OCI-LY7 (cell line): ENCODE data around the gene TSPAN1. TPM values are rescaled to one million over a fixed set of nuclear protein-coding genes. Genes with fewer than 3 reads are reported as not detected.
A peak's percentile ranks its signal among the peaks of the same experiment; 100 is the strongest.

Experiments used
- BruUV-seq: library from RNA; stranded (reverse); fragments of 400-500 nt; replicated peaks from 2 replicates; lab custom pipeline; 2021; lab: Mats Ljungman, UMichigan
- CTCF ChIA-PET: fragments of 300-600 bp; sonication (Branson Sonifier 250); formaldehyde crosslinking; loops from one replicate; lab custom pipeline; 2022; ENCODE audit warnings: antibody characterized with exemption; ENCODE audit not compliant: unreplicated experiment; lab: Charles Lee
- POLR2A ChIA-PET: fragments of 300-600 bp; sonication (Branson Sonifier 250); formaldehyde crosslinking; loops from one replicate; lab custom pipeline; 2022; ENCODE audit warnings: antibody characterized with exemption; lab: Charles Lee
- DNase-seq: peaks from one replicate; pipeline ENCODE4 v3.0.0-alpha.2; 2015; ENCODE audit warnings: low spot score
- H2AFZ ChIP-seq: fragments of 200-600 bp; sonication (generic), shearing (Covaris generic); 2 replicates; pipeline ENCODE4 v1.6.1; 2014; ENCODE audit warnings: mild to moderate bottlenecking, antibody characterized with exemption, low read length, moderate library complexity
- H3K27ac ChIP-seq: fragments of 200-600 bp; sonication (generic); 2 replicates; pipeline ENCODE4 v1.5.1; 2014; ENCODE audit warnings: mixed run types, low read depth, mild to moderate bottlenecking, moderate library complexity, low read length, inconsistent platforms; ENCODE audit not compliant: poor library complexity, severe bottlenecking
- H3K36me3 ChIP-seq: fragments of 200-600 bp; sonication (generic); 2 replicates; pipeline ENCODE4 v1.6.1; 2014; ENCODE audit warnings: mild to moderate bottlenecking, antibody characterized with exemption, low read length, moderate library complexity, mixed read lengths; ENCODE audit not compliant: insufficient read depth
- H3K4me1 ChIP-seq: fragments of 200-600 bp; sonication (generic); 2 replicates; pipeline ENCODE4 v1.5.1; 2014; ENCODE audit warnings: mild to moderate bottlenecking, low read length; ENCODE audit not compliant: insufficient read depth, poor library complexity, severe bottlenecking
- H3K4me2 ChIP-seq: fragments of 200-600 bp; sonication (generic); 2 replicates; pipeline ENCODE4 v1.6.1; 2014; ENCODE audit warnings: mild to moderate bottlenecking, low read length
- H3K4me3 ChIP-seq: fragments of 200-600 bp; sonication (generic); 2 replicates; pipeline ENCODE4 v1.5.1; 2014; ENCODE audit warnings: mild to moderate bottlenecking, low read depth, low read length; ENCODE audit not compliant: poor library complexity, severe bottlenecking
- H3K79me2 ChIP-seq: fragments of 200-600 bp; sonication (generic); 2 replicates; pipeline ENCODE4 v1.6.1; 2016; ENCODE audit warnings: low read depth, mild to moderate bottlenecking, low read length, moderate library complexity, mixed read lengths; ENCODE audit not compliant: insufficient read depth
- H3K9me2 ChIP-seq: fragments of 200-600 bp; sonication (generic); 2 replicates; pipeline ENCODE4 v1.6.1; 2016; ENCODE audit warnings: mild to moderate bottlenecking, low read length, mixed read lengths; ENCODE audit not compliant: insufficient read depth
- H3K9me3 ChIP-seq: fragments of 200-600 bp; sonication (generic); 2 replicates; pipeline ENCODE4 v1.6.1; 2014; ENCODE audit warnings: mild to moderate bottlenecking, mixed run types, low read length, mixed read lengths
- H4K20me1 ChIP-seq: fragments of 200-600 bp; sonication (generic); 2 replicates; pipeline ENCODE4 v1.6.1; 2014; ENCODE audit warnings: mild to moderate bottlenecking, antibody characterized with exemption, low read length, moderate library complexity, mixed read lengths; ENCODE audit not compliant: insufficient read depth
- CTCF ChIP-seq: fragments of 200-600 bp; sonication (generic); conservative IDR thresholded peaks from 2 replicates; pipeline ENCODE4 v1.5.1; 2014; ENCODE audit warnings: mild to moderate bottlenecking, antibody characterized with exemption, low read length, moderate library complexity, mixed read lengths
- EZH2phosphoT487 ChIP-seq: fragments of 200-600 bp; sonication (generic); IDR thresholded peaks from 2 replicates; pipeline ENCODE4 v1.6.1; 2018; ENCODE audit warnings: low read depth, borderline replicate concordance, mild to moderate bottlenecking, mixed run types, antibody characterized with exemption, low read length, moderate library complexity, mixed read lengths
- intact Hi-C: fragments of 100-400 bp; cut with micrococcal nuclease; formaldehyde crosslinking; loops from one replicate; pipeline ENCODE4 v1.10.0; 2022; ENCODE audit not compliant: unreplicated experiment
- total RNA-seq, 2 experiments: library from RNA; depleted of rRNA in 1 of 2; stranded (reverse); fragments of >200 nt in 1 of 2; shearing (Covaris generic) in 1 of 2; gene quantifications; 2 replicates each; pipeline ENCODE4 v1.2.3, GENCODE V29; 2014 to 2022

Gene TSPAN1
- total RNA-seq, 2 experiments from 2014 or later = not detected

GRCh38 chr1:46158312-46159281 is 16.3 kb upstream of the TSPAN1 start:
- Histone ChIP-seq H4K20me1 (no peaks in the 10 kb centered on the region), H3K9me2 (no peaks in the 10 kb centered on the region), H3K79me2 (no peaks in the 10 kb centered on the region), H2AFZ (no peak overlapping the region), H3K4me1 (peaks cover 16% of the 10 kb centered on the region), H3K27ac (no peak overlapping the region), H3K4me2 (no peak overlapping the region), H3K36me3 (no peaks in the 10 kb centered on the region), H3K4me3 (no peak overlapping the region), H3K9me3 (no peaks in the 10 kb centered on the region)
- no TSS peak for BruUV-seq
- intact Hi-C loops = no loop called here
- CTCF ChIA-PET = no interaction called here
- TF ChIP-seq CTCF = no peak
- no peak for TF ChIP-seq EZH2phosphoT487
- no peak for DNase-seq
- POLR2A ChIA-PET = interaction anchor here (1.0 kb wide), 1 partner anchor 53 kb away, joined by 3 read pairs; no protein-coding TSS in a partner anchor

- Histone ChIP-seq H3K4me1 (peaks cover 16% of the 10 kb centered on the region), H3K27ac (no peak overlapping the region), H3K9me3 (no peaks in the 10 kb centered on the region), H4K20me1 (no peaks in the 10 kb centered on the region), H3K4me3 (no peak overlapping the region), H3K4me2 (peak overlapping the region; percentile 2; the same call in 1 of the 2 replicates), H2AFZ (peak overlapping the region; percentile 22; the same call in 1 of the 2 replicates), H3K79me2 (no peaks in the 10 kb centered on the region), H3K9me2 (no peaks in the 10 kb centered on the region), H3K36me3 (no peaks in the 10 kb centered on the region)
- CTCF ChIA-PET = no interaction called here
- intact Hi-C loops = no loop called here
- TF ChIP-seq CTCF = no peak
- TF ChIP-seq EZH2phosphoT487 = no peak
- POLR2A ChIA-PET = interaction anchor here (0.6 to 1.2 kb wide), 2 partner anchors 10 to 13 kb away, joined by 3 to 4 read pairs; no protein-coding TSS in a partner anchor
- peak; percentile 51 for DNase-seq
- BruUV-seq = no TSS peak
Measured at GRCh38 chr1:46159516-46159915, 15.4 kb upstream of the TSPAN1 start.
